Breast epithelium (tissue), 3 donors: ENCODE data around the gene ZNF444.

Source experiments
- POLR2A ChIP-seq: fragments of 450-650 bp; IDR thresholded peaks from one replicate; pipeline ENCODE4 v1.6.1; 2016; ENCODE audit warnings: antibody characterized with exemption, mild to moderate bottlenecking, moderate library complexity
- POLR2AphosphoS5 ChIP-seq, 3 donors: sonication (generic); formaldehyde crosslinking; IDR thresholded peaks; one replicate each; pipeline ENCODE4 v1.6.1; 2017; ENCODE audit warnings: antibody characterized with exemption in 3 of 3
- TF ChIP-seq, protein P1 (sequence below), 3 donors: fragments of 450-650 bp; IDR thresholded peaks; one replicate each; pipeline ENCODE4 v1.5.1; 2016 to 2017; ENCODE audit warnings: antibody characterized with exemption in 3 of 3, mild to moderate bottlenecking in 3 of 3, moderate library complexity in 3 of 3

DNA sequence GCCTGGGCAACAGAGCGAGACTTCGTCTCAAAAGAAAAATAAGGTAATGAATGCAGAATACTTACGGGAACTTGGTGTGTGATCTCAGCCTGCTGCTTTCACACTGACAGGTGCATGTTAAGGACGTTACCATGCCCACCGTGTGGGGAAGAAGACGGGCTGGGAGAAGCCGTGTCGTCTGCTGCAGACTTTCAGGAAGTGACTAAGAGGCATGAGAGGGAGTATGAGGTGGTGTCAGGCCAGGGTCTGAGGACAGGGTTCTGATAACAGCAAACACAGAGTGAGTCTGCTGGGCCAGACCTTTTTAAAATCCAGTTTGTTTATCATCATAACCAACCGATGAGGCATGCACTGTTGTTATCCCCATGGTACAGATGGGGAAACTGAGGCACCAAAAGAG, 21.2 kb downstream of the ZNF444 start:
- TF ChIP-seq, protein P1, sequence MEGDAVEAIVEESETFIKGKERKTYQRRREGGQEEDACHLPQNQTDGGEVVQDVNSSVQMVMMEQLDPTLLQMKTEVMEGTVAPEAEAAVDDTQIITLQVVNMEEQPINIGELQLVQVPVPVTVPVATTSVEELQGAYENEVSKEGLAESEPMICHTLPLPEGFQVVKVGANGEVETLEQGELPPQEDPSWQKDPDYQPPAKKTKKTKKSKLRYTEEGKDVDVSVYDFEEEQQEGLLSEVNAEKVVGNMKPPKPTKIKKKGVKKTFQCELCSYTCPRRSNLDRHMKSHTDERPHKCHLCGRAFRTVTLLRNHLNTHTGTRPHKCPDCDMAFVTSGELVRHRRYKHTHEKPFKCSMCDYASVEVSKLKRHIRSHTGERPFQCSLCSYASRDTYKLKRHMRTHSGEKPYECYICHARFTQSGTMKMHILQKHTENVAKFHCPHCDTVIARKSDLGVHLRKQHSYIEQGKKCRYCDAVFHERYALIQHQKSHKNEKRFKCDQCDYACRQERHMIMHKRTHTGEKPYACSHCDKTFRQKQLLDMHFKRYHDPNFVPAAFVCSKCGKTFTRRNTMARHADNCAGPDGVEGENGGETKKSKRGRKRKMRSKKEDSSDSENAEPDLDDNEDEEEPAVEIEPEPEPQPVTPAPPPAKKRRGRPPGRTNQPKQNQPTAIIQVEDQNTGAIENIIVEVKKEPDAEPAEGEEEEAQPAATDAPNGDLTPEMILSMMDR (IDR thresholded peaks at IDR 0.05) = no peak
- TF ChIP-seq POLR2AphosphoS5 (IDR thresholded peaks at IDR 0.05) = no peak
- no peak for TF ChIP-seq POLR2A
